Duodenal mucosa (tissue), 2 donors: Measurements from ENCODE around the gene WDR35.

ENCODE experiments used
- H3K27ac ChIP-seq: one replicate; pipeline ENCODE4 v1.7.0; 2013; ENCODE audit warnings: low read depth, low read length
- H3K27me3 ChIP-seq, 2 donors: one replicate each; pipeline ENCODE4 v1.7.0; 2013; ENCODE audit warnings: low read length in 2 of 2, control low read depth in 1 of 2; ENCODE audit not compliant: insufficient read depth in 2 of 2, control insufficient read depth in 1 of 2
- H3K36me3 ChIP-seq, 2 donors: one replicate each; pipeline ENCODE4 v1.7.0; 2013; ENCODE audit warnings: low read length in 2 of 2, control low read depth in 1 of 2; ENCODE audit not compliant: insufficient read depth in 2 of 2, control insufficient read depth in 1 of 2
- H3K4me1 ChIP-seq, 2 donors: one replicate each; pipeline ENCODE4 v1.7.0; 2013; ENCODE audit warnings: low read length in 2 of 2, control low read depth in 1 of 2; ENCODE audit not compliant: insufficient read depth in 2 of 2, control insufficient read depth in 1 of 2
- H3K4me3 ChIP-seq, 2 donors: one replicate each; pipeline ENCODE4 v1.7.0; 2013; ENCODE audit warnings: low read length in 2 of 2, low read depth in 1 of 2
- H3K9ac ChIP-seq, 2 donors: one replicate each; pipeline ENCODE4 v1.7.0; 2013; ENCODE audit warnings: low read length in 2 of 2, low read depth in 1 of 2
- H3K9me3 ChIP-seq, 2 donors: one replicate each; pipeline ENCODE4 v1.7.0; 2013; ENCODE audit warnings: low read length in 2 of 2, control low read depth in 1 of 2; ENCODE audit not compliant: control insufficient read depth in 1 of 2

WDR35 gene

DNA sequence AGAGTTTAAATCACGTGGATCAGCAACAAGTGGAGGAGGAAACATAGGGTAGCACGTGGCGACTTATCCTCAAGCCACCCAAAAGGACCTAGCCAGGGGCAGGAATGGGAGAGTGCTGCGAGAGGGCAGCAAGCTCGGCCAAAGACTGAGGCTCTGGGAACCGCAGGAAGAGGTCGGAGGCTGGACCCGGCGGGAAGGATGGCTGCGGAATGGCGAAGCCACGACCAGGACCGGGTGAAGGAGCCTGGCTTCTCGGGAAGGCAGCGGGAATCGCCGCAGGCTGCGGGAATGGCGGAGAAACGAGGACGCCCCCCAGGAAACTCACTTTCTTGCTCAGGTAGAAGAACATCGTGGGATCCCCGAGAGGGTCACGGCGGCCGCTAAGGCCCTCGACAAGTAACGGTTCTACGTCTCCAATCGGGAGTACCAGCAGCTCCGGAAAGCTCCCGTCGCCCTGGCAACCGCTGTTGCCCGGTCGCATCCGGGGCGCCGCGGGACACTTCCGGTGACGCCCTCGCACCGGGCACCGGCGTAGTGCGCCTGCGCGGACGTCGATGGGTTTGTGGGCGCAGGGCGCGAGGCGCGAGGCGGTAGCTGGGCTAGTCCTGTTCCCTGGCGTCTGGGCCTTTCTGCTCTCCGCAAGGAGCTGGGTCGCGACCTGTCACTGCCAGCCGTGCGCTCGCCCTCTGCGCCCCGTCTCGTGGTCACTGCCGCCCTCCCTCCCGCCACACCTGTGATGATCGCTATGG, at the start of gene WDR35:
WDR35 (minus strand) TSS at position 439 of the 749 bp plus-strand sequence; CDS start at position 349, 90 bp downstream.
- Histone ChIP-seq H3K27me3 (peaks cover 0 to 3% of the 10 kb centered on the region in 2 donors), H3K4me3 (peak within 1 kb of the TSS; percentile 92 to 93), H3K36me3 (no peaks in the 10 kb centered on the region), H3K27ac (no peak within 1 kb of the TSS), H3K9ac (peak within 1 kb of the TSS; percentile 55 to 65), H3K9me3 (no peaks in the 10 kb centered on the region), H3K4me1 (peaks cover 8 to 11% of the 10 kb centered on the region in 2 donors)

DNA sequence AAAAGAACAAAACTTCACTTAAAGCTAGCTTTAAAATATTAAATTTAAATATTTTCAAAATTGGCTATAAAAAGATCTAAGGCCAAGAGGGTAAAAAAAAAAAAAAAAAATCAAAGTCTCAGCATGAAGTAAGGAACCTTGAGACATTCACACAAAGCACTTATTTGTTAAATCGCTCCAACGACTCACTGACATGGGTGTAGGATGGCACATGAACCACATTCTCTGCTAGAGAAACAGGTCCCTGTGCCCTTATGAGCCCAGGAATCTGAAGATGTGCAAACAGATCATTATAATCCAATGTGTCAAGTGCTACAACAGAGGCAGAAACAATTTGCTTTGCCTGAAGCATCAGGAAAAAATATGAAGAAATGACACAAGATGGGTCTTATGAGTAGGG, 47.8 kb upstream of the WDR35 start:
- Histone ChIP-seq H3K4me3 (no peak overlapping the region), H3K27ac (no peak overlapping the region), H3K9ac (no peak overlapping the region), H3K9me3 (no peaks in the 10 kb centered on the region), H3K27me3 (no peaks in the 10 kb centered on the region), H3K4me1 (peaks cover 7 to 14% of the 10 kb centered on the region in 2 donors), H3K36me3 (peaks cover 50 to 74% of the 10 kb centered on the region in 2 donors)

DNA sequence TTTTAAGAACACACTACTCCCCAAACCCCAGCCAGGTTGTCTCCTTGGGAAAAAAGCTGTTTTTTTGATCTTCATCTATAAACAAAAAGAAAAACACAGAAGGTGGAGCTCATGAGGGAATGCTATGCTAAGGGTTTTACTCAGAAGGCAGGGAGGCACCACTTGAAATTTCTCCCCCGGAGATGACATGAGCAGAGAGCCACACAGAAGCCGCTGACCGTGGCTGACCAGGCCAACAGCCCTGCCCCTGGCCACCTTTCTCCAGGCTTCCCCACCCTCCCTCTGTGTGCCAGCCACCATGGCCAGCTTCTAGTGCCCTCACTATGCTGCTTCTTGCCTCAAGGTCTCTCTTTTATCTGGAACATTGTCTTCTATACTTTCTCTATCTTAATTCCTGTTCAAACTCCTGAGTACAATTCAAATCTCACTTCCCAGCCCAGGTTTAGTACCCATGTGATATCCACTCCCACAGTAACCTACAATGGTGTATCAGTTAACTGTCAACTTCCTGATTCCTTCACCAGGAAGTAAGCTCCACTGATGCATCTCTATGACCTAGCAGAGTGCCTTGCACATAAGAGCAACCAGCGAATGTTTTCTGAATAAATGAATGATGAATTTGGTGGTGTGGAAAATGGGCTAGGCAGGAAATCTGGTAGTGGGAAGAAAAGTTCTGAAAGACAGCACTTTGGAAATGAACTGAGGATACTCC, 46.2 kb upstream of the WDR35 start:
- H3K4me1 ChIP-seq, result peaks cover 0 to 9% of the 10 kb centered on the region in 2 donors
- H3K27ac ChIP-seq, result no peak overlapping the region

DNA sequence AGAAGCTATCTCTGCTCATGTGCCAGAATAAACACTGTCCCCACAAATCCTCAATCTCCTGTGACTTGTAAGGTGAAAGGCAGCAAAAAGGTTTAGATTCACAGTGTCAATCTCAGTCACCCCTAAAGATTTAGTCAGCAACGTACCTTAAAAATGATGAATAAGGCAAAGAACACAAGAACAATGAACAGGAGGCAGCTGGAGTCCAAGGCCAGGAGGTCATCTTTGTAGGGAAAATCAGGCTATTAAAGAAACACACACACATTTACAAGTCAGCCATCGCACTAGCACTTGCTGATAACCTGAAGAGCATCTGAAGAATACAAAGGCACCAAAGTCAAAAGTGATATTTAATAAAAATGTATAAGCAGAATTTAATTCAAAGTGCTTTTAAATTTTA, 44.9 kb upstream of the WDR35 start:
- Histone ChIP-seq H3K27ac (no peak overlapping the region), H3K4me1 (peaks cover 0 to 9% of the 10 kb centered on the region in 2 donors), H3K36me3 (peaks cover 59 to 92% of the 10 kb centered on the region in 2 donors), H3K9me3 (no peaks in the 10 kb centered on the region), H3K27me3 (no peaks in the 10 kb centered on the region), H3K4me3 (no peak overlapping the region), H3K9ac (no peak overlapping the region)

More for the DNA sequence above, 46.2 kb upstream of the WDR35 start:
- Histone ChIP-seq H3K4me3 (no peak overlapping the region), H3K36me3 (peaks cover 61 to 88% of the 10 kb centered on the region in 2 donors), H3K27me3 (no peaks in the 10 kb centered on the region), H3K9me3 (no peaks in the 10 kb centered on the region), H3K9ac (no peak overlapping the region)

DNA sequence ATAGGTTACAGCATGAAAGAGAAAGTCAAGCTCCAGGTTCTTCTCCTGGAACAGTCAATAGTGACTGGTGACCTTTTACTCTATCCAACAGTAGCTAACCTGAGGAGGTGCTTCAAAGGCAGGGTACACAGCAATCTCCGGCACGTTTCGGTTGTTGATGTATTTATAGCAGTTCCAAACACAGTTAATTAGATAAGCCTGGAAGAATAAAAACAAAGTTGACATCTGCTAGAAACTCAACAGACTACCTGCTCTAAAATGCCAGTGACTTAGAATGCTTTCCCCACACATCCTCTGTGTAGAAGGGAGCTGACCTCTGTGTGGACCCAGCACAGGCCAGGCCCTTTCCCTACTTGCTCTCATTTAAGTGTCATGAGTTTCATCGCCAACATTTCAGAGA, 44.3 kb upstream of the WDR35 start:
- Histone ChIP-seq H3K36me3 (peaks cover 59 to 89% of the 10 kb centered on the region in 2 donors), H3K4me1 (peaks cover 0 to 9% of the 10 kb centered on the region in 2 donors), H3K4me3 (no peak overlapping the region), H3K27me3 (no peaks in the 10 kb centered on the region), H3K27ac (no peak overlapping the region), H3K9ac (no peak overlapping the region), H3K9me3 (no peaks in the 10 kb centered on the region)

DNA sequence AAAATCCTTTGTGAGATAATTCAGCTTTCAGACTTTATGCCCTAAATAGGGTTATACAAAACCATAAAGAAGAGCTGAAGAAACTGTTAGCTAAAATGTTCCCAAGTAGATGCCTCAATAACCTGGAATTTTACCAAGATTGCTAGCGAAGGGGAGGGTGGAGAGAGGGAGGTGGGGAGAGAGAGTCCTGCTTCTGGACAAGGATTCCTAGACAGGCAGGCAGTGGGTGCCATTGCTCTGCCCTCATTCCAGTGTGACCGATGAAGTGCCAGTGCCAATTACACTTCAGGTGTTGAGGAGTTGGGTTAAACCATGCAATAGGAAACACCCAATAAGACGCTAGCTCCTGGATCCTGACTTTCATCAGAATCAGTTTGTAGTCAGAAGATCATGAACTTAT, 43.4 kb upstream of the WDR35 start:
- peaks cover 0 to 9% of the 10 kb centered on the region in 2 donors for H3K4me1 ChIP-seq
- H3K27me3 ChIP-seq, result no peaks in the 10 kb centered on the region
- H3K9me3 ChIP-seq, result no peaks in the 10 kb centered on the region
- H3K9ac ChIP-seq, result no peak overlapping the region
- H3K36me3 ChIP-seq, result peaks cover 59 to 86% of the 10 kb centered on the region in 2 donors
- H3K4me3 ChIP-seq, result no peak overlapping the region
- no peak overlapping the region for H3K27ac ChIP-seq

DNA sequence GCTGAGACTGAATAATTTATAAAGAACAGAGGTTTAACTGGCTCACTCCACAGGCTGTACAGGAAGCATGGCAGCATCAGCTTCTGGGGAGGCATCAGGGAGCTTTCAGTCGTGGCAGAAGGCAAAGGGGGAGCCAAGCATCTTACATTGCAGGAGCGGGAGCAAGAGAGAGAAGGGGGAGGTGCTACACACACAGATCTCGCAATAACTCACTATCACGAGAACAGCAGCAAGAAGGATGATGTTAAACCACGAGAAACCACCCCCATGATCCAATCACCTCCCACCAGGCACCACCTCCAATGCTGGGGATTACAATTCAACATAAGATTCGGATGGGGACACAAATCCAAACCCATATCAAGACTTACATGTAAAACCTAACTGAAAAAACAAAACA, 40.3 kb upstream of the WDR35 start:
- H3K4me3 ChIP-seq, result no peak overlapping the region
- H3K27me3 ChIP-seq, result no peaks in the 10 kb centered on the region
- H3K27ac ChIP-seq, result no peak overlapping the region
- H3K4me1 ChIP-seq, result peaks cover 6% of the 10 kb centered on the region in 2 donors
- H3K36me3 ChIP-seq, result peaks cover 40 to 61% of the 10 kb centered on the region in 2 donors
- no peak overlapping the region for H3K9ac ChIP-seq
- no peaks in the 10 kb centered on the region for H3K9me3 ChIP-seq

DNA sequence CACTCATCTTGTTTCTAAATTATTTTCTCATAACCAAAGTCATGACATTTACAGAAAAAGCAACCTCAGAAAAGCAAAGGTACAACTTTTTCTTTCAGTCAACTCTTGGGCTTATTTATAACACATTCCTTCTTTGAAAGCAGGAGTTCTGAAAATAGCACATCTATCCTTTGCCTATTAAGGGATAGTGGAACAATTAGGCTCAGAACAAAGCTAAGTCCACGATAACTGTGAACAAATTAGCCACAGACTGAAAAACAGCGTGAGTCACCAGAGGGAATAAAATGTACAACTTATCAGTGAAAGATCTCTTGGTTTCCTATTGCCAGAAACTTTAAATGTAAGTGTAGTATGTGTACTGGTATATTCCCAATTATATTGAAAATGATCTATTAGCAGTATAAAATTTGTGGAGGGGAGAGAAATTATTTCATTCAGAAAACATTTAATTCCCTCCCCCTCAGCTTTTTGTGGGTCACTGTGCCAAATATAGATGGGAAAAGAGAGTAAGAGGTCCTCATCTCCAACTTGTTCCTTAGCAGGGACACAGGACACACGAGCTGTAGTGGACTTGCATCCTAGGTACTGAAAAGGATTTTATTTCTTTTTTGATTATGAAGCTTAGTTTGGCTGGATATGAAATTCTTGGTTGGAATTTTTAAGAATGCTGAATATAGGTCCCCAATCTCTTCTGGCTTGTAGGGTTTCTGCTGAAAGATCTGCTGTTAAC, 38.0 kb upstream of the WDR35 start:
- Histone ChIP-seq H3K27me3 (no peaks in the 10 kb centered on the region), H3K27ac (no peak overlapping the region), H3K9ac (no peak overlapping the region), H3K9me3 (no peaks in the 10 kb centered on the region), H3K36me3 (peaks cover 19 to 38% of the 10 kb centered on the region in 2 donors), H3K4me1 (peaks cover 6% of the 10 kb centered on the region in 2 donors), H3K4me3 (no peak overlapping the region)

DNA sequence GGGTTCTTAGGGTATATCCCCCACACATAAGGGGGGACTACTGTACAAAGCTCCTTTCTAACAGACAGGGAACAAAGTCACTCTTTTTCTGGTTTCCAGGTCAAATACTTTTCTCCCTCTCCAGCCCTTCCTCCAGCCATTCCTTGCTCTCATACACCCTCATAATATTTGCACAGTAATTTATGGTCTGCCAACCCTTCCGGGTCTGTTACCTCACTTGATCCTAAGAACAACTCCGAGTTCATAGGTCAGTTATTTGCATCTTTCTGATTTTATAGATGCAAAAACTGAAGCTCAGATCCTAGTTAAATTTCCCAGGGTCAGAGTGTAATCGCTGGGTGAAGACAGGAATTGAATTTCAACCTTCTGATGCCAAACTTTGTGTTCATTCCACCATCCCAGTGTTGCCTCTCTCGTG, 37.4 kb upstream of the WDR35 start:
- Histone ChIP-seq H3K27me3 (no peaks in the 10 kb centered on the region), H3K27ac (no peak overlapping the region), H3K4me1 (peaks cover 6% of the 10 kb centered on the region in 2 donors), H3K9ac (no peak overlapping the region), H3K4me3 (no peak overlapping the region), H3K36me3 (peaks cover 14 to 32% of the 10 kb centered on the region in 2 donors), H3K9me3 (no peaks in the 10 kb centered on the region)
